Measurements from ENCODE around the gene ATAD3B.
A peak's percentile ranks its signal among the peaks of the same experiment; 100 is the strongest.
"Not testable (repeated sequence)": the region's sequence is repeated elsewhere in the genome, so short reads cannot be mapped to it uniquely, and the experiment has no call there.

ATAD3B gene

DNA sequence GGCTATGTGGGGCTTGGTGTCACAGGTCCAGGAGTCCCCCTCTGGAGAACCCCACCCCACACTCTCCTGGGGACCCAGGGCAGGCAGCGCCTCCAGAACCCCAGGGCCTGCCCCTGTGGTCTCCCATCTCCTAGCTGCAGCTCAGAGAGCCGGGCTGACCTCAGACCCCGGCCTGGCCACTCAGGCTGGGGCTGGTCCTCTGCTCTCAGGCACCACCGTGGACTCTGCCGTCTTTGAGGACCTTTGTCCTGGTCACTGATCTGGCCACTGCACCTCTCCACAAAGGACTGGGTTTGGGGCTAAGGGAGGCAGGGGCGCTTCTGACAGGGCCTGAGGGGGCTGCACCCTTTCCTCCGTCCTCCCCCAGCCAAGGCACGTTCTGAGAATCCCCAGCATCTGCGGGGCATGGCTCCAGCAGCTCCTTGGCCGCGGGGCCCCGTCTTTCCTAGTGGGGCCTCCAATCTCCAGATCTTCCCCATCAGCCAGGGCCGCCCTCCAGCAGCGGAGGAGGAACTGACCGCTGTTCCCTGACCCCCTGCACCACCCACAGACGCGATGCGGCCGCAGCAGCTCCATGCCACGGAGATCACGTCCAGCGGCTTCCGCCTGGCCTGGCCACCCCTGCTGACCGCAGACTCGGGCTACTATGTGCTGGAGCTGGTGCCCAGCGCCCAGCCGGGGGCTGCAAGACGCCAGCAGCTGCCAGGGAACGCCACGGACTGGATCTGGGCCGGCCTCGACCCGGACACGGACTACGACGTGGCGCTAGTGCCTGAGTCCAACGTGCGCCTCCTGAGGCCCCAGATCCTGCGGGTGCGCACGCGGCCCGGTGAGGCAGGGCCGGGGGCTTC is 32.8 kb upstream of the ATAD3B start:
- peak overlapping the region in 1 of 3 experiments; percentile 54 for H3K27ac Mint-ChIP-seq
- no peaks in the 10 kb centered on the region for H3K27me3 Mint-ChIP-seq (ENCODE audit: low read depth)
- H3K4me3 Mint-ChIP-seq: peak overlapping the region in 2 of 3 experiments; percentile 52 to 58
- H3K4me1 Mint-ChIP-seq: peaks cover 19% of the 10 kb centered on the region
- no peaks in the 10 kb centered on the region for H3K36me3 Mint-ChIP-seq (ENCODE audit: low read depth)
- TF ChIP-seq, protein P1, sequence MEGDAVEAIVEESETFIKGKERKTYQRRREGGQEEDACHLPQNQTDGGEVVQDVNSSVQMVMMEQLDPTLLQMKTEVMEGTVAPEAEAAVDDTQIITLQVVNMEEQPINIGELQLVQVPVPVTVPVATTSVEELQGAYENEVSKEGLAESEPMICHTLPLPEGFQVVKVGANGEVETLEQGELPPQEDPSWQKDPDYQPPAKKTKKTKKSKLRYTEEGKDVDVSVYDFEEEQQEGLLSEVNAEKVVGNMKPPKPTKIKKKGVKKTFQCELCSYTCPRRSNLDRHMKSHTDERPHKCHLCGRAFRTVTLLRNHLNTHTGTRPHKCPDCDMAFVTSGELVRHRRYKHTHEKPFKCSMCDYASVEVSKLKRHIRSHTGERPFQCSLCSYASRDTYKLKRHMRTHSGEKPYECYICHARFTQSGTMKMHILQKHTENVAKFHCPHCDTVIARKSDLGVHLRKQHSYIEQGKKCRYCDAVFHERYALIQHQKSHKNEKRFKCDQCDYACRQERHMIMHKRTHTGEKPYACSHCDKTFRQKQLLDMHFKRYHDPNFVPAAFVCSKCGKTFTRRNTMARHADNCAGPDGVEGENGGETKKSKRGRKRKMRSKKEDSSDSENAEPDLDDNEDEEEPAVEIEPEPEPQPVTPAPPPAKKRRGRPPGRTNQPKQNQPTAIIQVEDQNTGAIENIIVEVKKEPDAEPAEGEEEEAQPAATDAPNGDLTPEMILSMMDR (IDR thresholded peaks at IDR 0.05; ENCODE audit: unreplicated experiment in 3 of 3): no peak
- H3K9me3 Mint-ChIP-seq: no peaks in the 10 kb centered on the region

DNA sequence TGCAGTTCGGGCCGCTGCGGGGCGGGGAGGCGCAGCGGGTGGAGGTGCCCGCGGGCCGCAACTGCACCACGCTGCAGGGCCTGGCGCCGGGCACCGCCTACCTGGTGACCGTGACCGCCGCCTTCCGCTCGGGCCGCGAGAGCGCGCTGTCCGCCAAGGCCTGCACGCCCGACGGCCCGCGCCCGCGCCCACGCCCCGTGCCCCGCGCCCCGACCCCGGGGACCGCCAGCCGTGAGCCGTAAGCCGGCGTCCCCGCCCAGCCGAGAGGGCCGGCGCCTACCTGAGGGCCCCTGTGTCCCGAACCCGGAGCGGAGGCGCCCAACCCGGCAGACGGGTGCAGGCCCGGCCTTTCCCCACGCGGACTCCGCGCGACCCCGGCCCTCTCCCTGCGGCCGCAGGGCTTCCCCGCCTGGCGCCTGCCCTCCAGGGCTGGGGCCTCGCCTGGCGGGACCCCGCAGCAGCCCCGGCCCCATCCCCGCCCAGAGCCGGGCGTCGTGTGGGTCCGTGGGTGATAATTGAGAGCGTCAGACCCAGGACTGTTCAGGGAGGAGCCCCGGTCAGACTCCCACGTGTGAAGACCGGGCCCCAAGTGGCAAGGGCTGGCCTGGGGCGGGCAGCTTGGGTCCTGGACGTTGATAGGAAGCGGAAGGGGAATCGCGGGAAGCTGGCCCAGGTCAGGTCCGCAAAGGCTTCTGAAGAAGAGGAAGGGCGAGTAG is 31.9 kb upstream of the ATAD3B start:
- peaks cover 19% of the 10 kb centered on the region for H3K4me1 Mint-ChIP-seq
- no peaks in the 10 kb centered on the region for H3K9me3 Mint-ChIP-seq
- no peak overlapping the region for H3K4me3 Mint-ChIP-seq
- H3K36me3 Mint-ChIP-seq (ENCODE audit: low read depth): no peaks in the 10 kb centered on the region
- H3K27me3 Mint-ChIP-seq (ENCODE audit: low read depth): no peaks in the 10 kb centered on the region
- no peak overlapping the region for H3K27ac Mint-ChIP-seq
- TF ChIP-seq, protein P1 (IDR thresholded peaks at IDR 0.05; ENCODE audit: unreplicated experiment in 3 of 3): no peak

DNA sequence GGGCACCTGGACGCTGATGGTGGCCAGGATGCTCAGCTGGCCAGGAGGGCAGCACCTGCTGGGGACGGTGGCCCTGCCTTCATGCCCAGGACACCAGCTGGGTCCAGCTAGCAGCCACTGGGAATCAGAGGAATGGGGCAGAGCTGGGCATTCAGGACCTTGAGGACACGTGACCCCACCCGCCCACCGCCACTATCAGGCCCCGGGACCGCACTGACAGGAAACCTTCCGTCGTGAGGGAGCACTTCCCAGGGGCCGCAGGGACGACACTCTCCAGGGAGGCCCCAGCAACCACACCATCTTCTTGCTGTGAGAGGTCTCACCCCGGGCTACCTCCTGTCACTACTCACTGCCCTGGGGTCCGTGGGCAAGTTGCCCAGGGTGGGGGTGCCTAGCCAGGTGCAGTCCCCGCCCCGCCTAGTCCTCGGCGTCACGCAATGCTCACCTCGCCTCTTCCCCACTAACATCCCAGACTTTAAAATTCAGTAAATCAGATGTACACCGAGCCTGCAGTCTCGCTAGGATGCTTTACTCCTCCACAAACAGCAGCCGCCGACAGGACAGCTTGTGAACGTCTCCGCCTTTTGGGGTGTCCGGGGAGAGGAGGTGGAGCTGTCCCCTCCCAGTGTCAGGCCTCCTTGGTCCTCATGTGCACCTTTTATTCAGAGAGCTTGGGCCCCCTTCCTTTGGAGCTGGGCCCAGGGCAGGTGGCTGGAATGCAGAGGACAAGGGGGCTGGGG is 31.1 kb upstream of the ATAD3B start:
- Mint-ChIP-seq H3K4me1 (peaks cover 14% of the 10 kb centered on the region), H3K27me3 (ENCODE audit: low read depth) (no peaks in the 10 kb centered on the region)

DNA sequence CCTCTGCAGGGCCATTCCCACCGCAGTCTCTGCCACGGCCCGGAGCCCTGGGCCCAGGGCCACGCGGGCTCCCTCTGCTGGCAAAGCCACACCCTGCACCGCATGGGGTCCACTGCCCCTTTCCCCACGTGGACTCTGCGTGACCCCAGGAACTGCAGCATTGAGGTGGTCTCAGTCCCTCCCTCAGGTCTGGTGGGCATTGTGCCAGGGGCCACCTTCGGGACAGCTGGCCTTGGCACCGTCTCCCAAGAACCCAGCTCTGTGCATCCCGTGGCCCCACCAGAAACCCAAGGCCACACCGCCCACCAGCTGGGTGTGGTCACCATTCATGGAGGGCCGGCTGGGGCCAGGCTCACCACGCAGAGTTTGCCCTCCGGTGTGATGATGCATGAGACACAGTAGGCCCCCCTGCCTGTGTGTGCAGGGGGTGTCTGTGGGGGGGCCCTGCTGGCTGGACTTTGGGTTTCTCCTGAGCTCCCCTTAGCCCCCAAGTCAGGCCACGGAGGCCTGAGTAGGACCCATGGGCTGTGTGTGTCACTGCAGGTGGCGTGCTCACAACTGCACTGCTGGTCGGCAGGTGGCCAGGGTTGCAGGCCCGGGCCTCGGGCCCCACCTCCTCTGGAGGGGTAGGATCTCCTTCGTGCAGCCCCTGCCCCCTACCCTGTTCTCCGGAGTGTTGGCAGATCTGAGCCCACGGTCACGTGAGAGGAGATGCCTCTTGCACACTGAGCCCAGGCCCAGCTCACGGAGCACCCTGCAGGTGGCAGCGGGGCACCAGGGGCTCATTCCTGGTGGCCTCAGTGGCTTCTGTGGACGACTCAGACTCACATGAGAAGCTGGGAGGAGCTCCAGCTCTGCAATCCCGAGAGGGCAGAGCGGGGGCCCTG is 30.3 kb upstream of the ATAD3B start:
- Mint-ChIP-seq H3K4me3 (no peak overlapping the region), H3K36me3 (ENCODE audit: low read depth) (no peaks in the 10 kb centered on the region), H3K27ac (peak overlapping the region; percentile 38 to 80 (median 63)), H3K4me1 (peaks cover 14% of the 10 kb centered on the region), H3K9me3 (no peaks in the 10 kb centered on the region), H3K27me3 (ENCODE audit: low read depth) (no peaks in the 10 kb centered on the region)
- TF ChIP-seq, protein P1 (IDR thresholded peaks at IDR 0.05; ENCODE audit: unreplicated experiment in 3 of 3): peak; percentile 70 to 77 (median 72)

More for the DNA sequence above, 31.1 kb upstream of the ATAD3B start:
- Mint-ChIP-seq H3K4me3 (peak overlapping the region in 2 of 3 experiments; percentile 27 to 47), H3K36me3 (ENCODE audit: low read depth) (no peaks in the 10 kb centered on the region), H3K27ac (peak overlapping the region in 2 of 3 experiments; percentile 63 to 80), H3K9me3 (no peaks in the 10 kb centered on the region)
- TF ChIP-seq, protein P1 (IDR thresholded peaks at IDR 0.05; ENCODE audit: unreplicated experiment in 3 of 3): no peak

DNA sequence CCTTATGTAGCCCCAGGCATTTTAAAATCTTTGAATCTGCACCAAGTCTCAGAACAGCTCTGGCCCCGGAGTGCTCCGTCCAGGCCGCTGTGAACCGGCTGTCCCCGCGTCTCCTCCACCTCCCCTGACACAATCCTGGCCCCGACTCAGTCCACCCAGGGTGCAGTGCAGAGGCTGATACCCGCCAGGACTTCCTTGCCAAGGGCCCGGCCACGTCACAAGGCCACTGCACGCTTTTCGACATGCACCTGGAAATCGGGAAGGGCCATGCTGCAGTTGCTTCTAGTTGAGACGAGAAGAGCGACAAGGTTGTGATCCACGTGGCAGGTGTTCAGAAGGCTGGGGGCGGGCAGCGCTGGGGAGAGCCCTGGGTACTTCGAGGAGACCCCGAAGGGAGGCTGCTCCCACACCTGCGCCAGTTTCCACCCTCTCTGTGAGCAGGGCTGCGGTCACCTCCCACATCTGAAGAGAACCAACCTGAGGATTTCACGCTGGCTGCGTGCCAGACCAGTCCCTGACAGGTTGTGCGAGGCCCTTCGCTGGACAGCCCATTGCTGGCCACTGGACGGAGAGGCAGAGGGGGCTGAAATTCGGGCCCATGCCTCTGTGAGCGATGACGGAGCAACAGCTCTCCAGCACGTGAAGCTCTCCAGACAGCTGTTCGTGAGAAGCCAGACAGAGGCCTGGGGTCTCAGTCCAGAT is 29.3 kb upstream of the ATAD3B start:
- H3K9me3 Mint-ChIP-seq: no peaks in the 10 kb centered on the region
- H3K27me3 Mint-ChIP-seq (ENCODE audit: low read depth): no peaks in the 10 kb centered on the region

DNA sequence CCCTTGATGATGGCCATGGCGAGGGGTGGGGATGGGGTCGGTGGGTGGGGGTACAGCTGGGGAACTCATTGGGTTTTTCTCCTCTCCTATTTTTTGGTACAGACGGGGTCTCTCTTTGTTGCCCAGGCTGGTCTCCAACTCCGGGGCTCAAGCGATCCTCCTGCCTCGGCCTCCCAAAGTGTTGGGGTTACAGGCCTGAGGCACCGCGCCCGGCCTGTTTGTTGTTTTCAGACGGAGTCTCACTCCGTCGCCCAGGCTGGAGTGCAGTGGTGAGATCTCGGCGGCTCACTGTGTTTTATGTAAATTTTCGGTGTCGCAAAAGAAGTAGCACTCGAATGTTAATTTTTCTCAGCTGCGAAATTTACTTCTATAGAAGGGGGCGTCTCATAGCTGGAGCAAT is 24.9 kb upstream of the ATAD3B start:
- not testable (repeated sequence) for H3K36me3 Mint-ChIP-seq (ENCODE audit: low read depth); H3K27me3 Mint-ChIP-seq (ENCODE audit: low read depth); H3K4me1 Mint-ChIP-seq; H3K27ac Mint-ChIP-seq; H3K4me3 Mint-ChIP-seq; H3K9me3 Mint-ChIP-seq

More for the DNA sequence above, 29.3 kb upstream of the ATAD3B start:
- Mint-ChIP-seq H3K4me1 (peaks cover 14% of the 10 kb centered on the region), H3K4me3 (no peak overlapping the region), H3K36me3 (ENCODE audit: low read depth) (no peaks in the 10 kb centered on the region), H3K27ac (peak overlapping the region in 1 of 3 experiments; percentile 38)
- TF ChIP-seq, protein P1 (IDR thresholded peaks at IDR 0.05; ENCODE audit: unreplicated experiment in 3 of 3): no peak

Data from nephron (organoid).